Upper lobe of left lung (tissue), 6 donors: ENCODE data around the gene SLC35F3. TPM values are rescaled to one million over a fixed set of nuclear protein-coding genes. Genes with fewer than 3 reads are reported as not detected.

Source experiments
- ATAC-seq, 2 donors: fragments of 200-7000 bp; cut with Tn5 transposase; one replicate each; pipeline ENCODE4 v1.9.1; 2022; ENCODE audit warnings: mild to moderate bottlenecking in 2 of 2, moderate library complexity in 2 of 2; ENCODE audit not compliant: low FRiP score in 2 of 2
- DNase-seq, 2 donors: peaks; one replicate each; pipeline ENCODE4 v3.0.0-alpha.2; 2019 to 2020
- H3K27ac ChIP-seq, 4 donors: fragments of 200-600 bp; sonication (generic); one replicate each; pipeline ENCODE4 v1.5.1; 2016 to 2019
- H3K27me3 ChIP-seq, 4 donors: fragments of 200-600 bp; sonication (generic); one replicate each; pipeline ENCODE4 v1.5.1; 2017 to 2019
- H3K36me3 ChIP-seq, 4 donors: fragments of 200-600 bp; sonication (generic); one replicate each; pipeline ENCODE4 v1.5.1; 2016 to 2019
- H3K4me1 ChIP-seq, 4 donors: fragments of 200-600 bp; sonication (generic); one replicate each; pipeline ENCODE4 v1.5.1; 2018 to 2019
- H3K4me3 ChIP-seq, 4 donors: fragments of 200-600 bp; sonication (generic); one replicate each; pipeline ENCODE4 v1.5.1; 2017 to 2019; ENCODE audit warnings: mild to moderate bottlenecking in 2 of 4, moderate library complexity in 1 of 4
- H3K9me3 ChIP-seq, 4 donors: fragments of 200-600 bp; sonication (generic); one replicate each; pipeline ENCODE4 v1.5.1; 2018 to 2019
- CTCF ChIP-seq, 6 experiments: fragments of 450-650 bp in 4 of 6; fragments of 200-600 bp in 2 of 6; sonication (generic) in 2 of 6; IDR thresholded peaks; one replicate each; pipeline ENCODE4 v1.5.1; 2016 to 2019; ENCODE audit warnings: antibody characterized with exemption in 6 of 6
- EP300 ChIP-seq, 4 donors: sonication (generic); formaldehyde crosslinking; IDR thresholded peaks; one replicate each; pipeline ENCODE4 v1.5.1; 2017; ENCODE audit warnings: antibody characterized with exemption in 4 of 4, control low read depth in 2 of 4
- POLR2A ChIP-seq, 4 donors: fragments of 450-650 bp; IDR thresholded peaks; one replicate each; pipeline ENCODE4 v1.5.1; 2016 to 2017; ENCODE audit warnings: antibody characterized with exemption in 4 of 4, mild to moderate bottlenecking in 2 of 4
- POLR2AphosphoS5 ChIP-seq, 2 donors: sonication (generic); formaldehyde crosslinking; IDR thresholded peaks; one replicate each; pipeline ENCODE4 v1.5.1; 2017; ENCODE audit warnings: antibody characterized with exemption in 2 of 2
- WGBS, 2 donors: methylation state at CpG; one replicate each; pipeline ENCODE4 v1.1.5; 2017 to 2018; 5-methylcytosine and 5-hydroxymethylcytosine counted together
- total RNA-seq, 6 donors: library from RNA; depleted of rRNA in 4 of 6; stranded (reverse); fragments of >200 nt in 4 of 6; gene quantifications; one replicate each; pipeline versions ENCODE4 v1.1.0 to v1.2.1, GENCODE V29; 2016 to 2021
- donor health status: DM: no; HTN: no; CAD: no; lungs with moderate emphysema.
- donor health status: DM: no; HTN: yes; CAD: no; lungs with severe emphysema.

Gene SLC35F3
- total RNA-seq, 6 donors from 2014 or later = 0.30 to 1.7 (median 0.40) TPM; not detected in 1

DNA sequence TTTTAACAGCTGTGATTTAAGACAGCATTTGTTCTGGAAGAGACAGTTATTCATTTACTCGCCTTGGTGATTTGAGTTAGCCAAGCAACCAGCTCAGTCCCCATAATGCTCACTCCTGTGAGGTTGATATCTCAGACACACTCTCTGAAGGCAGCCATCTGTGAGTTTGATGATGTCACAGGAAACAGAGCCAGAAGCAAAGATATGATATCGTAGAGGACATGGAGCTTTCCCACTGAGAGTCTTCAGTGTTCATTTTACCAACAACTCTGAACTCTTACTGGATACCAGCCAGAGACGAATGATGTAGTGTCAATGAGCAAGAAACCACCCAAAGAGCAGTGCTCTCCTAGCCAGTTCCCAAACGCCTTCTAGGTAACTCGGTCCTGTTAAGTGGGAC lies 219.4 kb downstream of the SLC35F3 start:
- TF ChIP-seq POLR2A (IDR thresholded peaks at IDR 0.05) (no peak), EP300 (IDR thresholded peaks at IDR 0.05) (no peak), CTCF (IDR thresholded peaks at IDR 0.05) (no peak), POLR2AphosphoS5 (IDR thresholded peaks at IDR 0.05) (no peak)
- H3K9me3 ChIP-seq = no peaks in the 10 kb centered on the region
- H3K36me3 ChIP-seq = no peaks in the 10 kb centered on the region
- ATAC-seq = no peak
- 65 to 90% methylated on average over 5 of the region's 5 CpGs for WGBS, 2 donors
- no peaks in the 10 kb centered on the region for H3K27me3 ChIP-seq
- H3K4me3 ChIP-seq = no peak overlapping the region
- no peaks in the 10 kb centered on the region for H3K4me1 ChIP-seq
- DNase-seq = no peak
- no peak overlapping the region for H3K27ac ChIP-seq

GRCh38 chr1:234125283-234125682 lies 220.8 kb downstream of the SLC35F3 start:
- WGBS, 2 donors = 15 to 20% methylated on average over 11 of the region's 11 CpGs
- Histone ChIP-seq H3K4me3 (no peak overlapping the region), H3K27ac (no peak overlapping the region), H3K36me3 (no peaks in the 10 kb centered on the region), H3K27me3 (no peaks in the 10 kb centered on the region), H3K4me1 (no peaks in the 10 kb centered on the region), H3K9me3 (no peaks in the 10 kb centered on the region)
- TF ChIP-seq CTCF (IDR thresholded peaks at IDR 0.05) (peak in 1 of 6 experiments; percentile 26), POLR2AphosphoS5 (IDR thresholded peaks at IDR 0.05) (no peak), POLR2A (IDR thresholded peaks at IDR 0.05) (no peak), EP300 (IDR thresholded peaks at IDR 0.05) (no peak)
- DNase-seq (peak in 1 of 2 donors; percentile 45), ATAC-seq (peak; percentile 23 to 63)

DNA sequence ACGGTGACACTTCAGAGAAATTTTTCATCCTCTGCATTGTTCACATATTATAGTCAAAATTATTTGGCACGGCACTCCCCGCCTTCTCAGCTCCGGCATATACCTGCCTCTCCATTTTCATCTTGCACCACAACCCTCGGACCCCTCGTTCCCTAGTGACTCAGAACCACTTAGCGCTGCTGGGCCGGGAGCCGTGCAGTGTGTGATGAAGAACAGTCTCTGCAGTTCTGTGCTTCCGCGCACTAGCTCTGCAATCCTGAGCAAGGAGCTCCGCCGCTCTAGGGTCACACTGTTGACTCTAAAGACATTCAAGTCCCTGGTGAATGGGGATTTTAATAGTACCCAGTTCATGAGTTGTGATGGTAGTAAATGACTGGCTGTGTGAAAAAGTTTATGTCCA lies 221.2 kb downstream of the SLC35F3 start:
- TF ChIP-seq POLR2AphosphoS5 (IDR thresholded peaks at IDR 0.05) (no peak), POLR2A (IDR thresholded peaks at IDR 0.05) (no peak), EP300 (IDR thresholded peaks at IDR 0.05) (no peak), CTCF (IDR thresholded peaks at IDR 0.05) (no peak)
- 85 to 87% methylated on average over 13 of the region's 13 CpGs for WGBS, 2 donors
- no peaks in the 10 kb centered on the region for H3K36me3 ChIP-seq
- H3K4me3 ChIP-seq = no peak overlapping the region
- no peak overlapping the region for H3K27ac ChIP-seq
- no peak for ATAC-seq
- no peaks in the 10 kb centered on the region for H3K4me1 ChIP-seq
- no peaks in the 10 kb centered on the region for H3K9me3 ChIP-seq
- no peak for DNase-seq
- no peaks in the 10 kb centered on the region for H3K27me3 ChIP-seq

DNA sequence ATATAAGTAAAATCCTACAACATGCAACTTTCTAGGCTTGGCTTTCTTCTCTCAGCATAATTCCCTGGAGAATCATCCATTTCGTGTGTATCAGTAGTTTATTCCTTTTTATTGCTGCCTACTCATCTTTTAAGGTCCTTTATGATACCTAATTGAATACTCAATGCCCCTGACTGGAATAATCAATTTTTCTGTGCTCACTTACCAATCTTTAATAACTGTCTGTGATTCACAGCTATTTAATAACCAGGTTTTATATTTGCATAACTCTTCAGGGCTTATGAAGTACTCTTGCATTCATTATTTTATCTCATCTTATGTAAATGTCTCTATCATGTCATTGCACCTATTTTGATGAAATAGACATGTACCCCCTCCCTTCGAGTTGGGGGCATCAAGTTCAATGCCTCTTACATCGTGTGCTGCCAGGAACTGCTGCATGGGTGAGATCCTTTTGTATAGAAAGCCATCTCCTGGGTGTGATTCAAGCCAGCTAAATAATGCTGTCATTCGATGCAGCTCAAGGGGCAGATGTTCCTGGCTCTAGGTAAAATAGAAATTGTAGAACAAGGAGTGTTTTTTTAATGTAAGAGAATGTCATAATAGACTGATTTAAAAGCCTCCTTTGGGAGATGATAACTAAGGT lies 222.7 kb downstream of the SLC35F3 start:
- DNase-seq = no peak
- H3K36me3 ChIP-seq = no peaks in the 10 kb centered on the region
- H3K27me3 ChIP-seq = no peaks in the 10 kb centered on the region
- TF ChIP-seq POLR2AphosphoS5 (IDR thresholded peaks at IDR 0.05) (no peak), EP300 (IDR thresholded peaks at IDR 0.05) (no peak), POLR2A (IDR thresholded peaks at IDR 0.05) (no peak), CTCF (IDR thresholded peaks at IDR 0.05) (no peak)
- H3K9me3 ChIP-seq = no peaks in the 10 kb centered on the region
- H3K27ac ChIP-seq = no peak overlapping the region
- H3K4me1 ChIP-seq = no peaks in the 10 kb centered on the region
- no peak overlapping the region for H3K4me3 ChIP-seq
- WGBS, 2 donors = 54 to 56% methylated on average over 4 of the region's 4 CpGs
- no peak for ATAC-seq

- H3K4me3 ChIP-seq = no peak overlapping the region
- H3K27ac ChIP-seq = no peak overlapping the region
- no peaks in the 10 kb centered on the region for H3K4me1 ChIP-seq
- H3K9me3 ChIP-seq = no peaks in the 10 kb centered on the region
- H3K36me3 ChIP-seq = no peaks in the 10 kb centered on the region
- TF ChIP-seq POLR2AphosphoS5 (IDR thresholded peaks at IDR 0.05) = no peak
- no peak for TF ChIP-seq POLR2A (IDR thresholded peaks at IDR 0.05)
- TF ChIP-seq EP300 (IDR thresholded peaks at IDR 0.05) = no peak
- no peak for TF ChIP-seq CTCF (IDR thresholded peaks at IDR 0.05)
- no peak for DNase-seq
- 88 to 94% methylated on average over 2 of the region's 2 CpGs for WGBS, 2 donors
- no peak for ATAC-seq
- H3K27me3 ChIP-seq = no peaks in the 10 kb centered on the region
These were observed 228.3 kb downstream of the SLC35F3 start for GRCh38 chr1:234132795-234133194.
